GM12801 (cell line): Measurements from ENCODE around the gene PSME1.

ENCODE experiments used
- TF ChIP-seq, protein P1 (sequence below): IDR thresholded peaks from one replicate; pipeline ENCODE4 v1.5.1; 2011; ENCODE audit warnings: control low read depth; ENCODE audit not compliant: insufficient read length; ENCODE audit errors: extremely low read depth

The PSME1 gene

DNA sequence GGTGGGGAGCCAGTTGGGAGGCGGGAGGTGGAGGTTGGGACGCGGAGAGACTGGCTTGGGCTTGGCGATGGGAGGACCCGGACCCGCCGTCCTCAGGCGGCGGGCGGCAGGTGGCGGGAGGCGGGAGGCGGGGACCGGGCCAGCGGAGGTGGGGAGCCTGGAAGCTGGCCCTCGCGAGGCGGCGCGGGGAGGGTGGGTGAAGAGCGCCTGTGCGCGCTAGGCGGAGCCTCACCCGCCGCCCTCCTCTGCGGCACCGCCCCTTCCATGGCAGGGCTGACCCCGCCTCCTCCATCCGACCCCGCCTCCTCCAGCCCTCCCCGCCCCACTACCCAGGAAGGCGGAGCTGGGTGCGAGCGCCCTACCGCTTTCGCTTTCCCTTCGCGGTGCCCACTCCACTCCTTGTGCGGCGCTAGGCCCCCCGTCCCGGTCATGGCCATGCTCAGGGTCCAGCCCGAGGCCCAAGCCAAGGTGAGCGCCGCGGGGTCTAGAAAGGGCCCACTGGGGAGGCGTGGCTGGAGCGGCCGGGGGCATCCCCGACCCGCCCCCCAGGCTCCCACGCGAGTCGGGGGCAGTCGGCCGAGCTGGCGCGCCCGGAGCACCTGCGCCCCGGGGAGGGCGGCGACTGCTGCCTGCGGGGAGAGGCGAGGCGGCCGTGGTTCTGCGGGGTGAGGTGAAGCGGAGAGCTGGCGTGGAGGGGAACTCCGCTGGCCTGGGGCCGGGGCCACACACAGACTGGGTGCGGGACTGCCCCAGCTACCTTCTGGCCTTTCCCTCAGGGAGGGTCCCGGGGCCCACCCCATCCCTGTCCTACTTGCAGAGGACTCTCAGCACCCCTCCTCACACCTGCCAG lies at the start of gene PSME1:
TSS of gene PSME1 (plus strand) at position 361 of the 850 bp plus-strand sequence. CDS start at position 430, 69 bp downstream.
- TF ChIP-seq, protein P1, sequence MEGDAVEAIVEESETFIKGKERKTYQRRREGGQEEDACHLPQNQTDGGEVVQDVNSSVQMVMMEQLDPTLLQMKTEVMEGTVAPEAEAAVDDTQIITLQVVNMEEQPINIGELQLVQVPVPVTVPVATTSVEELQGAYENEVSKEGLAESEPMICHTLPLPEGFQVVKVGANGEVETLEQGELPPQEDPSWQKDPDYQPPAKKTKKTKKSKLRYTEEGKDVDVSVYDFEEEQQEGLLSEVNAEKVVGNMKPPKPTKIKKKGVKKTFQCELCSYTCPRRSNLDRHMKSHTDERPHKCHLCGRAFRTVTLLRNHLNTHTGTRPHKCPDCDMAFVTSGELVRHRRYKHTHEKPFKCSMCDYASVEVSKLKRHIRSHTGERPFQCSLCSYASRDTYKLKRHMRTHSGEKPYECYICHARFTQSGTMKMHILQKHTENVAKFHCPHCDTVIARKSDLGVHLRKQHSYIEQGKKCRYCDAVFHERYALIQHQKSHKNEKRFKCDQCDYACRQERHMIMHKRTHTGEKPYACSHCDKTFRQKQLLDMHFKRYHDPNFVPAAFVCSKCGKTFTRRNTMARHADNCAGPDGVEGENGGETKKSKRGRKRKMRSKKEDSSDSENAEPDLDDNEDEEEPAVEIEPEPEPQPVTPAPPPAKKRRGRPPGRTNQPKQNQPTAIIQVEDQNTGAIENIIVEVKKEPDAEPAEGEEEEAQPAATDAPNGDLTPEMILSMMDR: no peak

DNA sequence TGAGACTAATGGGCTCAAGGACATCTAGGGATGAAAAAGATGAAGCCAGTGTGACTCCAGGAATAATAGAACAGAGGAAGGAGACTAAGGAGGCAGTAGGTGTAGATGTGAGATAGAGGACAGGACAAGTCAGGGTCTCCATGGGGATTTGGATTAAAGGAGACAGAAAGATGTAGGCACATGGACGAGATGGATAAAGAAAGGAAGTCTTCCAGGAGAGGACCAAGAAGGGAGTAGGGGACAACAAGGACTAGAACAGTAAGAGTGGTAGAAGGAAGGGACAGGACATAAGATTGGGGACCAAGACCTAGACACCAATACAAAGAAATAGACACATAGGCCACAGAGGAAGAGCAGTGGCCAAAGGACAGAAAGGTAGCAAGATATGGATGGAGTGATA lies 49.0 kb upstream of the PSME1 start:
- TF ChIP-seq, protein P1: no peak

DNA sequence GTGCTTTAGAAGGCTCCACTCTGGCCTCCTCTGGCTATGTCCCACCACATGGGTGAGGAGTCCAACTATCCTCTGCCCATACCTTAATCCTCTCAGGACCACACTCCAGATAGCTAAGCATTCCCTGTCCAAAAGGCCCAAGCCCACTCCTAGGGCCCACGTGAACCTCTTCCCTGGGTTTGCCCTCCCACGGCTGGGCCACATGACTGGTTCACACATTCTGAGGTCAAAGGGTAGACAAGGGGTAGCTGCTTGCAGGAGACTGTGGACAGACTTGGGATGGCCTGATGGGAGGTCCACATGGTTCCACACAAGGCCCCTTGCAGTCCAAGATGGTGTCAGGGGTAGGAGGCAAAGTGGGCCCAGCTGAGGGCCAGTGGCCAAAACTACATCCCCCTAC lies 47.9 kb upstream of the PSME1 start:
- TF ChIP-seq, protein P1: no peak

DNA sequence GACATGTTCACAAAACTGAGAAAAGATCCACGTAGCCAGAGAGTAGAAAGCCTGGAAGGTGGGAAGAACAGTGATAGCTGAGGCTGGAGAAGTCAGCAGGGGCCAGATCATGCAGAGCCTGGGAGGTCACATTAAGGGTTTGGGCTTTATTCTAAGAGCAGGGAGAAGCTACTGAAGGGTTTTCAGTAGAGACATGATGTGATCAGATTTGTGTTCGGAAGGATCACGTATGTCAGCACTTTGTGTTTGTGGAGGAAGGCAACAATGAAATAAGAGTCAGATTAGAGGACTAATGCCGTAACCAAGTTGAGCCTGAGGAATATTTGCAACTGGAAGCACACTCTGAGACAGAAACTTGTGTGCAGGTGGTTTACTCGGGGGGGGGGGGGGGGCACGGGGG lies 46.1 kb upstream of the PSME1 start:
- TF ChIP-seq, protein P1: no peak

DNA sequence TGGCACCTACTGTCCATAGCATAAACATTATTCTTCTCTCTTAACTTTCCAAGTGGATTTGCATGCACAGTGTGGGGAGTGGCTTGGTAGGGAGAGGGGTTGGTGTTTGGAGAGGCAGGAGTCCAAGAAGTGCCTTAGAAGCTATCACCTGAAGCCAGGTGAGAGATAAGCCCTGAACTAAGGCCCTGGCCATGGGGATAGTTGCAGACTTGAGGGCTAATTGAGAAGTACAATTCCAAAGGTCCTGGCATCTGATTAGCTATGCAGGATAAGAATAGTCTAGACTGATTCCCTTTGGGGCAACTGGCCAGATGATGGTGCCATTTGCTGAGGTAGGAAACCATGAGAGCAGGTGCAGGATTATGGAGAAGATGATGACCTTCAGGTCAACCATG lies 43.9 kb upstream of the PSME1 start:
- TF ChIP-seq, protein P1: no peak

DNA sequence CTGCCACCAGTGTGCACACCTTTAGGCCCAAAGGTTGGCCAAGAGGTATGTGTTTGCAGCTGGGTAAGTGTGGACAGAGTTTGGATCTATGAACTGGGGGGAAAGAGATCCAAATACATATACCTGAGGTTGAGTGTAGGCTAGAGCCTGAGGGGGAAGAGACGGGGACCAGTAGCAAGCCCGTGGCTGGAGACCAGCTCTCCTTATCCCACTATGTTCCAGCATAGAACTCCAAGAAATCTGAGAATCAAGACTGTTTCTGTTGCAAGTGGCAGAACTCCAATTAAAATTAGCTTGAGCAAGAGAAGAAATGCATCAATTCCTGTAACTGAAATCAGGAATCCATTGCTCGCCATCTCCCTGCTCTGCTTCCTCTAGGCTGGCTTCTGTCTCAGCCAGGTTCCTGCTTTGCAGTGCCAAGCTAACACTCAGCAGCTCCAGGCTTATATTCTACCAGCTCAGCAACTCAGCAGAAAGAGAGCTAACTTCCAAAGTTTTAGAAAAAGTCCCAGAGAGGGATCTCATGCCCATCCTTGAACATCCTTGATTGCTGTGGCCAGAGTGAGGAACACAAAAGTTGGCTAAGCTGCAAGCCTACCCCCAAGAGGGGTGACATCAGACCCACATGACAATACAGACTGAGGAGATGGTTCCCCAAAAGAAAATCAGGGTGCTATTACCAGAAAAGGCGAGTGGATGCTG lies 43.3 kb upstream of the PSME1 start:
- TF ChIP-seq, protein P1: no peak

DNA sequence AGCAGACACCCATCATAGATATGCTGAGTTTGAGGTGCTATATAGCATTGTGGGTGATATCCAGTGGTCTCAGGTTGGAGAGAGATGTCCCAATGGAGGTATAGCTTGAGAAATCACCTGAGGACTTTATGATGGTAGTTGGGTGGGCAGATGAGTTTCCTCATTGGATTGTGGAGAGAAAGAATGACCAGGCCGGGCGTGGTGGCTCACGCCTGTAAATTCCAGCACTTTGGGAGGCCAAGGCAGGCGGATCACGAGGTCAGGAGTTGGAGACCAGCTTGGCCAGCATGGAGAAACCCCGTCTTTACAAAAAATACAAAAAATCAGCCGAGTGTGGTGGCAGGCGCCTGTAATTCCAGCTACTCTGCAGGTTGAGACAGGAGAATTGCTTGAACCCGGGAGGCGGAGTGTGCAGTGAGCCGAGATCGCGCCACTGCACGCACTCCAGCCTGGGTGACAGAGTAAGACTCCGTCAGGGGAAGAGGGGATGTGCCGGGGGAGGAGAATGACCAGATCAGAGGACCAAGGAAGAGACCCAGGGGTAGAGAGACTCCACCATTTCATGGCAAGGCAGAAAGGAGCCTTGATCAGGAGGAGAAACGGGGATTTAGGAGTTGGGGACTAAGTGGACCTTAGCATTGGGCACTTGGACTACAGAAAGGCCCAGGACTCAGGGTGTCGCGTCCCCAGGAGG lies 42.6 kb upstream of the PSME1 start:
- TF ChIP-seq, protein P1: no peak
